WTC11 (cell line): Measurements from ENCODE around the gene FCSK. TPM values are rescaled to one million over a fixed set of nuclear protein-coding genes. Genes with fewer than 3 reads are reported as not detected.

Experiments
- ATAC-seq: fragments of 200-7000 bp; cut with Tn5 transposase; 2 replicates; pipeline ENCODE4 v1.10.0; 2021; ENCODE audit warnings: mild to moderate bottlenecking, moderate library complexity
- CTCF ChIA-PET: fragments of 300-600 bp; sonication (Branson Sonifier 250); formaldehyde crosslinking; loops from one replicate; lab custom pipeline; 2021; ENCODE audit warnings: antibody characterized with exemption; lab: Charles Lee
- POLR2A ChIA-PET: fragments of 350-600 bp; sonication (Branson Sonifier 250); formaldehyde crosslinking; loops from one replicate; lab custom pipeline; 2021; ENCODE audit warnings: antibody characterized with exemption; lab: Charles Lee
- DNase-seq: peaks from one replicate; pipeline ENCODE4 v3.0.0; 2021; ENCODE audit warnings: low spot score
- H3K27ac Mint-ChIP-seq: 2 replicates; pipeline ENCODE4 v1.8.0; 2021; ENCODE audit warnings: mixed read lengths
- H3K27me3 Mint-ChIP-seq: 2 replicates; pipeline ENCODE4 v1.8.0; 2021; ENCODE audit warnings: low read depth, mild to moderate bottlenecking, moderate library complexity, mixed read lengths
- H3K36me3 Mint-ChIP-seq: 2 replicates; pipeline ENCODE4 v1.8.0; 2021; ENCODE audit warnings: mixed read lengths
- H3K4me1 Mint-ChIP-seq: 2 replicates; pipeline ENCODE4 v1.8.0; 2022; ENCODE audit warnings: mixed read lengths
- H3K4me3 Mint-ChIP-seq: 2 replicates; pipeline ENCODE4 v1.8.0; 2021; ENCODE audit warnings: mild to moderate bottlenecking, moderate library complexity, mixed read lengths
- H3K9me3 Mint-ChIP-seq: 2 replicates; pipeline ENCODE4 v1.8.0; 2021; ENCODE audit warnings: mixed read lengths
- ARID4B ChIP-seq: sonication (generic); formaldehyde crosslinking; IDR thresholded peaks from 2 replicates; pipeline ENCODE4 v1.8.0; 2023; ENCODE audit warnings: missing genetic modification reagents, mild to moderate bottlenecking, borderline replicate concordance
- E2F1 ChIP-seq: sonication (generic); formaldehyde crosslinking; IDR thresholded peaks from 2 replicates; pipeline ENCODE4 v1.8.0; 2022; ENCODE audit warnings: mild to moderate bottlenecking, missing genetic modification reagents
- E2F5 ChIP-seq: sonication (generic); formaldehyde crosslinking; IDR thresholded peaks from 2 replicates; pipeline ENCODE4 v1.8.1; 2022; ENCODE audit warnings: mild to moderate bottlenecking, moderate library complexity, missing genetic modification reagents
- ESRRA ChIP-seq: sonication (generic); formaldehyde crosslinking; IDR thresholded peaks from 2 replicates; pipeline ENCODE4 v1.8.1; 2022; ENCODE audit warnings: mild to moderate bottlenecking, missing genetic modification reagents, borderline replicate concordance
- GABPB1 ChIP-seq: sonication (generic); formaldehyde crosslinking; IDR thresholded peaks from 2 replicates; pipeline ENCODE4 v1.8.1; 2023; ENCODE audit warnings: mild to moderate bottlenecking, missing genetic modification reagents
- JAZF1 ChIP-seq: fragments of 250-450 bp; sonication (Bioruptor Pico); IDR thresholded peaks from 2 replicates; pipeline ENCODE4 v1.9.0; 2021; ENCODE audit warnings: moderate library complexity, mild to moderate bottlenecking, inconsistent platforms
- NFATC4 ChIP-seq: fragments of 250-450 bp; sonication (Bioruptor Pico); IDR thresholded peaks from 2 replicates; pipeline ENCODE4 v1.9.0; 2021; ENCODE audit warnings: mild to moderate bottlenecking
- NR2C2 ChIP-seq: sonication (generic); formaldehyde crosslinking; IDR thresholded peaks from 2 replicates; pipeline ENCODE4 v1.8.0; 2022; ENCODE audit warnings: mild to moderate bottlenecking, missing genetic modification reagents
- SOX15 ChIP-seq: fragments of 250-450 bp; sonication (Bioruptor Pico); IDR thresholded peaks from 2 replicates; pipeline ENCODE4 v1.9.0; 2021; ENCODE audit warnings: mild to moderate bottlenecking
- SP1 ChIP-seq: sonication (generic); formaldehyde crosslinking; conservative IDR thresholded peaks from 2 replicates; pipeline ENCODE4 v1.8.1; 2022; ENCODE audit warnings: missing genetic modification reagents
- TEAD4 ChIP-seq: sonication (generic); formaldehyde crosslinking; IDR thresholded peaks from 2 replicates; pipeline ENCODE4 v1.8.0; 2022; ENCODE audit warnings: mild to moderate bottlenecking, missing genetic modification reagents
- ZBTB43 ChIP-seq: sonication (generic); formaldehyde crosslinking; IDR thresholded peaks from 2 replicates; pipeline ENCODE4 v1.8.1; 2023; ENCODE audit warnings: mild to moderate bottlenecking, missing genetic modification reagents
- ZNF121 ChIP-seq: sonication (generic); formaldehyde crosslinking; IDR thresholded peaks from 2 replicates; pipeline ENCODE4 v1.8.0; 2023; ENCODE audit warnings: missing genetic modification reagents
- ZNF138 ChIP-seq: sonication (generic); formaldehyde crosslinking; conservative IDR thresholded peaks from 2 replicates; pipeline ENCODE4 v1.8.1; 2022; ENCODE audit warnings: mild to moderate bottlenecking, moderate library complexity, missing genetic modification reagents
- ZNF512 ChIP-seq: sonication (generic); formaldehyde crosslinking; IDR thresholded peaks from 2 replicates; pipeline ENCODE4 v1.8.1; 2022; ENCODE audit warnings: missing genetic modification reagents, borderline replicate concordance
- ZNF671 ChIP-seq: fragments of 250-450 bp; sonication (Bioruptor Pico); IDR thresholded peaks from 2 replicates; pipeline ENCODE4 v1.8.0; 2021; ENCODE audit warnings: mild to moderate bottlenecking
- total RNA-seq: library from RNA; stranded (reverse); gene quantifications from 3 replicates; pipeline ENCODE4 v1.2.3, GENCODE V29; 2021
- TF ChIP-seq, protein P1 (sequence below): sonication (generic); formaldehyde crosslinking; IDR thresholded peaks from 2 replicates; pipeline ENCODE4 v1.8.1; 2023; ENCODE audit warnings: mild to moderate bottlenecking, missing genetic modification reagents, moderate library complexity
- TF ChIP-seq, protein P2 (sequence below): fragments of 250-450 bp; sonication (Bioruptor Pico); conservative IDR thresholded peaks from 2 replicates; pipeline ENCODE4 v1.9.0; 2021; ENCODE audit warnings: mild to moderate bottlenecking
- TF ChIP-seq, protein P3 (sequence below): sonication (generic); formaldehyde crosslinking; IDR thresholded peaks from 2 replicates; pipeline ENCODE4 v1.8.1; 2023; ENCODE audit warnings: mild to moderate bottlenecking, missing genetic modification reagents
- TF ChIP-seq, protein P4 (sequence below): sonication (generic); formaldehyde crosslinking; IDR thresholded peaks from 2 replicates; pipeline ENCODE4 v1.8.1; 2022; ENCODE audit warnings: mild to moderate bottlenecking, missing genetic modification reagents, moderate library complexity, borderline replicate concordance

FCSK gene
- total RNA-seq, 1 experiment from 2014 or later, result 10.6 TPM

GRCh38 chr16:70428178-70428998, 26.0 kb upstream of the FCSK start:
- POLR2A ChIA-PET, result interaction anchor here (1.0 to 1.5 kb wide), 2 partner anchors 10 to 47 kb away, joined by 6 to 7 read pairs; partner anchors contain the start of gene ST3GAL2
- H3K36me3 Mint-ChIP-seq, result peaks cover 11% of the 10 kb centered on the region; the same call in 1 of the 2 replicates
- H3K4me3 Mint-ChIP-seq, result peak overlapping the region; percentile 48
- peak; percentile 75 for ATAC-seq
- peak; percentile 61 for DNase-seq
- peaks cover 55% of the 10 kb centered on the region for H3K4me1 Mint-ChIP-seq
- H3K27ac Mint-ChIP-seq, result peak overlapping the region; percentile 92
- H3K27me3 Mint-ChIP-seq, result no peaks in the 10 kb centered on the region
- CTCF ChIA-PET, result interaction anchor here (0.6 to 1.0 kb wide), 5 partner anchors 10 to 173 kb away, joined by 3 to 7 read pairs (median 3); no protein-coding TSS in a partner anchor
- no peaks in the 10 kb centered on the region for H3K9me3 Mint-ChIP-seq
- TF ChIP-seq ZNF512 (CRISPR knock-in tag), result no peak
- 0 out of 2 replicates have a peak, but pooled peaks have one; percentile 34 for TF ChIP-seq ARID4B (CRISPR knock-in tag)
- no peak for TF ChIP-seq JAZF1
- TF ChIP-seq ZNF671 (CRISPR knock-in tag), result no peak
- TF ChIP-seq, protein P1, sequence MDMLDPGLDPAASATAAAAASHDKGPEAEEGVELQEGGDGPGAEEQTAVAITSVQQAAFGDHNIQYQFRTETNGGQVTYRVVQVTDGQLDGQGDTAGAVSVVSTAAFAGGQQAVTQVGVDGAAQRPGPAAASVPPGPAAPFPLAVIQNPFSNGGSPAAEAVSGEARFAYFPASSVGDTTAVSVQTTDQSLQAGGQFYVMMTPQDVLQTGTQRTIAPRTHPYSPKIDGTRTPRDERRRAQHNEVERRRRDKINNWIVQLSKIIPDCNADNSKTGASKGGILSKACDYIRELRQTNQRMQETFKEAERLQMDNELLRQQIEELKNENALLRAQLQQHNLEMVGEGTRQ (CRISPR knock-in tag), result no peak
- TF ChIP-seq TEAD4 (CRISPR knock-in tag), result no peak
- TF ChIP-seq ESRRA (CRISPR knock-in tag), result no peak
- TF ChIP-seq ZNF121 (CRISPR knock-in tag), result no peak
- TF ChIP-seq, protein P2, sequence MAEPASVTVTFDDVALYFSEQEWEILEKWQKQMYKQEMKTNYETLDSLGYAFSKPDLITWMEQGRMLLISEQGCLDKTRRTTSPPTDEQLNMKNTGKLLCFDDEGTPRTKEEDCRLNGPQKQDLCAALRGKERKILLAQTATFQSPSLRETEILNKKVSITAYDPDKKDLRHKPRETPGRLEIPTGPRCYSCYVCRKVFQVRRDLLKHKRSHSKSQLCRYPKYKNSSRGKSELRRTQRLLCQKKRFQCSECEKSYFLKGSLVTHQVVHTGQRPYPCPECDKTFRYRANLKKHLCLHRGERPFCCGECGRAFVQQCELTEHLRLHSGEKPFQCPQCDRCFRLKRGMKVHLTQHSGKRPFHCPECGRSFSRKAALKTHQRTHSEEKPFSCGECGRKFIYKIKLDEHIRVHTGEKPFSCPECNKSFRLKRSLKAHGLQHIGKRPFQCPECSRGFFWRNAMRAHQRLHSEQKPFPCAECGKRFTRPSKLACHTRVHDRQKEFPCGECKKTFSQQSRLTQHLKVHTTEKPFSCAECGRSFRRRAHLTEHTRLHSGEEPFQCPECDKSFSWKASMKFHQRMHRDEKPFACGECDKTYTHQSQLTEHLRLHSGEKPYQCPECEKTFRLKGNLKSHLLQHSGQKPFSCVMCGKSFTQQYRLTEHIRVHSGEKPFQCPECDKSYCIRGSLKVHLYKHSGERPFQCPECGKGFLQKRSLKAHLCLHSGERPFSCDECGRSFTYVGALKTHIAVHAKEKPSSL (CRISPR knock-in tag), result no peak
- TF ChIP-seq GABPB1, result peak; percentile 56; the same call in 1 of the 2 replicates
- TF ChIP-seq, protein P3, sequence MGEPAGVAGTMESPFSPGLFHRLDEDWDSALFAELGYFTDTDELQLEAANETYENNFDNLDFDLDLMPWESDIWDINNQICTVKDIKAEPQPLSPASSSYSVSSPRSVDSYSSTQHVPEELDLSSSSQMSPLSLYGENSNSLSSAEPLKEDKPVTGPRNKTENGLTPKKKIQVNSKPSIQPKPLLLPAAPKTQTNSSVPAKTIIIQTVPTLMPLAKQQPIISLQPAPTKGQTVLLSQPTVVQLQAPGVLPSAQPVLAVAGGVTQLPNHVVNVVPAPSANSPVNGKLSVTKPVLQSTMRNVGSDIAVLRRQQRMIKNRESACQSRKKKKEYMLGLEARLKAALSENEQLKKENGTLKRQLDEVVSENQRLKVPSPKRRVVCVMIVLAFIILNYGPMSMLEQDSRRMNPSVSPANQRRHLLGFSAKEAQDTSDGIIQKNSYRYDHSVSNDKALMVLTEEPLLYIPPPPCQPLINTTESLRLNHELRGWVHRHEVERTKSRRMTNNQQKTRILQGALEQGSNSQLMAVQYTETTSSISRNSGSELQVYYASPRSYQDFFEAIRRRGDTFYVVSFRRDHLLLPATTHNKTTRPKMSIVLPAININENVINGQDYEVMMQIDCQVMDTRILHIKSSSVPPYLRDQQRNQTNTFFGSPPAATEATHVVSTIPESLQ (CRISPR knock-in tag), result no peak
- no peak for TF ChIP-seq NR2C2 (CRISPR knock-in tag)
- TF ChIP-seq E2F1, result no peak
- no peak for TF ChIP-seq ZBTB43 (CRISPR knock-in tag)
- TF ChIP-seq NFATC4 (CRISPR knock-in tag), result no peak
- TF ChIP-seq SP1 (CRISPR knock-in tag), result no peak
- TF ChIP-seq, protein P4, sequence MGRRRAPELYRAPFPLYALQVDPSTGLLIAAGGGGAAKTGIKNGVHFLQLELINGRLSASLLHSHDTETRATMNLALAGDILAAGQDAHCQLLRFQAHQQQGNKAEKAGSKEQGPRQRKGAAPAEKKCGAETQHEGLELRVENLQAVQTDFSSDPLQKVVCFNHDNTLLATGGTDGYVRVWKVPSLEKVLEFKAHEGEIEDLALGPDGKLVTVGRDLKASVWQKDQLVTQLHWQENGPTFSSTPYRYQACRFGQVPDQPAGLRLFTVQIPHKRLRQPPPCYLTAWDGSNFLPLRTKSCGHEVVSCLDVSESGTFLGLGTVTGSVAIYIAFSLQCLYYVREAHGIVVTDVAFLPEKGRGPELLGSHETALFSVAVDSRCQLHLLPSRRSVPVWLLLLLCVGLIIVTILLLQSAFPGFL (CRISPR knock-in tag), result no peak
- TF ChIP-seq ZNF138 (CRISPR knock-in tag), result no peak
- no peak for TF ChIP-seq SOX15 (CRISPR knock-in tag)
- no peak for TF ChIP-seq E2F5
